ENCODE measurements around the gene ARFIP2.

Gene ARFIP2

DNA sequence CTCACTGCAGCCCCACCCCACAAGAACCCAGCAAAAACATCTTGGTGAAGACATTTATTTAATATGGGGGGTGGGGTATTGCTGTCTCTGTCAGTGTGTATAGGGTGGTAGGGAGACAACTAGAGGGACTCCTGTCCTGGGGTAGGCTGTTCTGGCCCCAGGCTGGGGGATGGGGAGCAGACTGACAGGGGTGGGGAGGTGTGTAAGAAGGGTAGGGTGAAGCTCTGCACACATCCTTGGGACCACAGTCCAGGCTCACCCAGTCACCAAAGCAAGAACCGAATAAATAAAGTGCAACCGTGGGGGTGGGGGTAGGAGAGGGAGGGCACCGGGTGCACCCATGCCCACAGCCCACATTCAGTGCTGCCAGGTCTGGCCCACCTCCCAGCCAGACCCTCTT lies 32.6 kb downstream of the ARFIP2 start:
- no peak for TF ChIP-seq CEBPB (IDR thresholded peaks at IDR 0.05)
- TF ChIP-seq ZBTB7A (IDR thresholded peaks at IDR 0.05; ENCODE audit: low read depth): no peak
- no peak for TF ChIP-seq NFIC (IDR thresholded peaks at IDR 0.05)
- no peak for TF ChIP-seq RAD21 (IDR thresholded peaks at IDR 0.05; ENCODE audit: low read depth)

DNA sequence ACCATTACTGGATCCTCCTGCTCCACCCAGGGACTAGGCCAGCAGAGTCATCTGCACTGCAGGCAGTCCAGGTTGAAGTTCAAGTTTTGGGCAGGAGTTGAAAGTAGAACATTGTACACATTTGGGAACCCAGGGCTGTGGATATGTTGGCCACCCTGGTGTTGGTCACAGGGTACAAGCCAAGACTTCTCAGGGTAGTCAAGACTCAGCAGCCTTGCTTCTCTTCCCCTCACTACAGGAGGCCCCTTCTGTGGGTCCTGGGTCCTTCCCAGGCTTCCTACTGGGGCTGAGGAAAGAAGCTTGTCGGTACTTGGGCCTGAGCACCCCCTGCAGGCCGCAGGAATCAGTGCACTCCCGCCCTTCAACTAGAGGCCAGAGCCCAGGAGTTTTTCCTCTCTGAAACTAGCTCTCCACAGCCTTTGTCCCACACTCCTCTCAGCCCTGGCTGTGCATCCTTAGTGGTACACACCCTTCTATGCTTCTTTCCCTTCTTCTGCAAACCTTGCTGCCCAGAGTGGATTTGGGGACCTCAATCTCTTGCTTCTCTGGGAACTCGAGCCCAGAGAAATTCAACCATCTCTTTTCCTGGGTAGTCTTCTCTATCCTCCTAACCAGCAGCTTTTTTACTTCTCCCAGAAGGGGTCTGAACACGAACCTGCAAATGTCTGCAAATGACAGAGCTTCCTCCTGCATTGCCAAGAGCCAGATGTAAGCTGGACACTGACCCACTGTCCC lies 37.7 kb downstream of the ARFIP2 start:
- TF ChIP-seq TAF1 (IDR thresholded peaks at IDR 0.05; ENCODE audit: low read depth) (no peak), ZBTB7A (IDR thresholded peaks at IDR 0.05; ENCODE audit: low read depth) (no peak), EP300 (IDR thresholded peaks at IDR 0.05; ENCODE audit: borderline replicate concordance) (no peak), EGR1 (IDR thresholded peaks at IDR 0.05) (no peak), CREB1 (IDR thresholded peaks at IDR 0.05; ENCODE audit: low read depth) (no peak), RAD21 (IDR thresholded peaks at IDR 0.05; ENCODE audit: low read depth) (peak; percentile 73)
- TF ChIP-seq, protein P1, sequence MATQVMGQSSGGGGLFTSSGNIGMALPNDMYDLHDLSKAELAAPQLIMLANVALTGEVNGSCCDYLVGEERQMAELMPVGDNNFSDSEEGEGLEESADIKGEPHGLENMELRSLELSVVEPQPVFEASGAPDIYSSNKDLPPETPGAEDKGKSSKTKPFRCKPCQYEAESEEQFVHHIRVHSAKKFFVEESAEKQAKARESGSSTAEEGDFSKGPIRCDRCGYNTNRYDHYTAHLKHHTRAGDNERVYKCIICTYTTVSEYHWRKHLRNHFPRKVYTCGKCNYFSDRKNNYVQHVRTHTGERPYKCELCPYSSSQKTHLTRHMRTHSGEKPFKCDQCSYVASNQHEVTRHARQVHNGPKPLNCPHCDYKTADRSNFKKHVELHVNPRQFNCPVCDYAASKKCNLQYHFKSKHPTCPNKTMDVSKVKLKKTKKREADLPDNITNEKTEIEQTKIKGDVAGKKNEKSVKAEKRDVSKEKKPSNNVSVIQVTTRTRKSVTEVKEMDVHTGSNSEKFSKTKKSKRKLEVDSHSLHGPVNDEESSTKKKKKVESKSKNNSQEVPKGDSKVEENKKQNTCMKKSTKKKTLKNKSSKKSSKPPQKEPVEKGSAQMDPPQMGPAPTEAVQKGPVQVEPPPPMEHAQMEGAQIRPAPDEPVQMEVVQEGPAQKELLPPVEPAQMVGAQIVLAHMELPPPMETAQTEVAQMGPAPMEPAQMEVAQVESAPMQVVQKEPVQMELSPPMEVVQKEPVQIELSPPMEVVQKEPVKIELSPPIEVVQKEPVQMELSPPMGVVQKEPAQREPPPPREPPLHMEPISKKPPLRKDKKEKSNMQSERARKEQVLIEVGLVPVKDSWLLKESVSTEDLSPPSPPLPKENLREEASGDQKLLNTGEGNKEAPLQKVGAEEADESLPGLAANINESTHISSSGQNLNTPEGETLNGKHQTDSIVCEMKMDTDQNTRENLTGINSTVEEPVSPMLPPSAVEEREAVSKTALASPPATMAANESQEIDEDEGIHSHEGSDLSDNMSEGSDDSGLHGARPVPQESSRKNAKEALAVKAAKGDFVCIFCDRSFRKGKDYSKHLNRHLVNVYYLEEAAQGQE (IDR thresholded peaks at IDR 0.05; ENCODE audit: low read depth): no peak
- TF ChIP-seq, protein P2, sequence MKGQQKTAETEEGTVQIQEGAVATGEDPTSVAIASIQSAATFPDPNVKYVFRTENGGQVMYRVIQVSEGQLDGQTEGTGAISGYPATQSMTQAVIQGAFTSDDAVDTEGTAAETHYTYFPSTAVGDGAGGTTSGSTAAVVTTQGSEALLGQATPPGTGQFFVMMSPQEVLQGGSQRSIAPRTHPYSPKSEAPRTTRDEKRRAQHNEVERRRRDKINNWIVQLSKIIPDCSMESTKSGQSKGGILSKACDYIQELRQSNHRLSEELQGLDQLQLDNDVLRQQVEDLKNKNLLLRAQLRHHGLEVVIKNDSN (IDR thresholded peaks at IDR 0.05): no peak

DNA sequence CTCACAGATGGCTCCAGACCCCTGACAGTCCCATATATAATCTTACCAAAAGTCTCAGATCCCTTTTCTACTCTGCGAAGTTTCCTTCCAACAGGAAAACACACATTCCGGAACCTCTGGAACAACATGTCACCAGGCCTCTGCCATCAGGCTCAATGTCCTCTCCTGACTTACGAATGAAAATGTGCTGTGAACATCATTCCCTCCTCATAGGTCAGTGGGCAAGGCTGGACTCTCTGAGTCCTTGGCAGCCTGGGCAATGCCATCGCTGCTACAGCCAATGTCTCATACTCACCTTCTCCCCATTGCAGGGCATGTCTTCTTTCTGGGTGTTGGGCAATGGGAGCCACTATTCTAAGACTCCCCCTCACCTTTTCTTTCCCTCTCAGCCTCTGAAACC lies 38.7 kb downstream of the ARFIP2 start:
- TF ChIP-seq TCF12 (IDR thresholded peaks at IDR 0.05; ENCODE audit: low read depth) (no peak), TEAD4 (IDR thresholded peaks at IDR 0.05) (no peak), ZBTB7A (IDR thresholded peaks at IDR 0.05; ENCODE audit: low read depth) (no peak), EP300 (IDR thresholded peaks at IDR 0.05; ENCODE audit: borderline replicate concordance) (no peak), NFIC (IDR thresholded peaks at IDR 0.05) (no peak)
- TF ChIP-seq, protein P2 (IDR thresholded peaks at IDR 0.05): no peak
- TF ChIP-seq, protein P1 (IDR thresholded peaks at IDR 0.05; ENCODE audit: low read depth): no peak

DNA sequence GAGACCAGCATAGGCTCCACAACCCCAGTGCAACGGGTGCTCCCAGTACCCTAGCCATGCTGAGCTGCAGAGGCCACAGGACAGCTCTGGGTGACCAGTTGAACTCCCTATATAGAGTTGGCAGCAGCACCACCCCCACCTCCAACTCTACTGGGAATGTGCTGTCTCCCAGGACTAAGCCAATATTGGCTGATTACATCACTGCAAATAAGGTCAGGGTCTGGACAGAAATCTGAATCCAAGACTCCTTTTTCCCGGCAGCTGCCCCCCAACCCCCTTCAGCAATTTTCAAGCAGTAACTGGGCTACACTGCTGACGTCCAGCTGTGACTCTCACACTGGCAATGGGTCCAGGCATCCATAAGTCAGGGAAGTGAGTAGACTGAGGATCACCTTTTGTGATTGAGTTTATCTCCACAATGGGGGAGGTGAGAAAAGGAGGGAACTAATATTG lies 40.2 kb downstream of the ARFIP2 start, which contains the start of gene HPX:
Gene HPX (minus strand): TSS at position 82 of the 453 bp plus-strand sequence. CDS start 24 bp downstream, at position 58.
- TF ChIP-seq ZBTB7A (IDR thresholded peaks at IDR 0.05; ENCODE audit: low read depth) (no peak), CREB1 (IDR thresholded peaks at IDR 0.05; ENCODE audit: low read depth) (no peak), RAD21 (IDR thresholded peaks at IDR 0.05; ENCODE audit: low read depth) (no peak), TAF1 (IDR thresholded peaks at IDR 0.05; ENCODE audit: low read depth) (no peak), EP300 (IDR thresholded peaks at IDR 0.05; ENCODE audit: borderline replicate concordance) (no peak)

DNA sequence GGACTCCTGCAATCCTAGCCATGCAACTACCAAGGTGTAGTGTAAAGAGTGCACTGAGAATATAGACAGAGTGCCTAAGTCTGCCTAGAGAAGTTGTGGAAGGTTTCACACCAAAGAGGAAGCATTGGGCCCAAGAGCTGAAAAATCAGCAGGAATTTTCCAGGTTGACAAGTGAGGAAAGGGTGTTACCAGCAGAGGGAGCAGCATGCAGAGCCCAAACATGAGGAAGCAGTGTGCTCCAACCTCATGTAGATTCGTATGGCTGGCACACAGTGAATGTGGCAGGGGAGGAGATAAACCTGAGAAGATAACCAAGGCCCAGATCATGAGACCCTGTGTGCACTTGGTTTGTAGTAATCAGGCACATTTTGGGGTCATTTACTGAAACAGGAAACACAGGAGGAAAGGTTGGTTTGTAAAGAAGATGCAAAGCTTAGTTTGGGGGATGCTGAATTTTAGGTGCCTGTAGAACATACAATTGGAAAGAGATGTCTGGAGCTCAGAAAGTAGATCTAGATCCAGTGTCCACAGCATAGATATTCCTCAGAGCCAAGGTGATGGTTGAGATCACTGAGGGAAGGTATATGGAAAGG lies 42.1 kb downstream of the ARFIP2 start:
- TF ChIP-seq RAD21 (IDR thresholded peaks at IDR 0.05; ENCODE audit: low read depth): peak; percentile 51; the same call in 1 of the 2 replicates
- no peak for TF ChIP-seq EP300 (IDR thresholded peaks at IDR 0.05; ENCODE audit: borderline replicate concordance)

DNA sequence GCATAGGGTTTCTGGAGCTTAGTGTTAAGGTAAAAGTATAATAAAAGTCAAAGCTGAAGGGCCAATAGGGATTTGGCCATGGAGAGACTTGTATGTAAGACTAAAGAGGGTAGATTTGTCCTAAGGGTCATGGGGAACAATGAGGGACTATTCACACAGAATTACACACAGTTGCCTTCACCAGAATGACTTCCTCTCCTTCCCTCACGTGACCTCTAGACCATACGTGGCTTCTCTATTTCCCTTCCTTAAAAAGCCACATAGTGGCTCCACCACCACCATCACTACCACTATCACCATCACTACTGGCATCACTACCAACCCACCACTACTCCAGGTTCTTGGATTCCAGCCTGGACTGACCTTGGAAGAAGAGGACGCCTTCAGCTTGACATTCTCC lies 43.1 kb downstream of the ARFIP2 start:
- TF ChIP-seq TEAD4 (IDR thresholded peaks at IDR 0.05) (no peak), TCF12 (IDR thresholded peaks at IDR 0.05; ENCODE audit: low read depth) (no peak), EGR1 (IDR thresholded peaks at IDR 0.05) (no peak), FOXM1 (IDR thresholded peaks at IDR 0.05; ENCODE audit: borderline replicate concordance, low read depth) (no peak)

DNA sequence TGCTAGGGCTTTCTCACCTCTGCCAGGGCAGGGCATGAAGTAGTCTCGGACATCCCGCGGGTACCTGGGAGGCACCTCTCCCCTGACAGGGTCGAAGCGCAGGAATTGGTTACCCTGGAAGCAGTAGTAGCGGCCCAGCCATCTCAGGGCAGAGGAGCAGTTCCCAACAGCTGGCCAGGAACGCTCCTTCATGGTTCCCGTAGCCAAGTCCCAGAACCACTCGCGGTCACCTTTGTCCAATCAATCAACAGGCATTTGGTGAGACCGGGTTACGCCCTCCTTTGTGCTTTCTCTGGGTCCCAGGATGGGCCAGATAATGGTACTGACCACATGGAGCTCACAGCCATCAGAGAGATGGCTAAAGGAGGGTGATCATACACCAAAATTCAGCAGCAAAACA lies 43.7 kb downstream of the ARFIP2 start:
- TF ChIP-seq, protein P1 (IDR thresholded peaks at IDR 0.05; ENCODE audit: low read depth): no peak
- TF ChIP-seq, protein P2 (IDR thresholded peaks at IDR 0.05): no peak
- TF ChIP-seq CREB1 (IDR thresholded peaks at IDR 0.05; ENCODE audit: low read depth) (no peak), EGR1 (IDR thresholded peaks at IDR 0.05) (no peak), FOXM1 (IDR thresholded peaks at IDR 0.05; ENCODE audit: borderline replicate concordance, low read depth) (no peak), TEAD4 (IDR thresholded peaks at IDR 0.05) (no peak), RAD21 (IDR thresholded peaks at IDR 0.05; ENCODE audit: low read depth) (no peak), NFIC (IDR thresholded peaks at IDR 0.05) (no peak), TCF12 (IDR thresholded peaks at IDR 0.05; ENCODE audit: low read depth) (no peak), CEBPB (IDR thresholded peaks at IDR 0.05) (no peak), EP300 (IDR thresholded peaks at IDR 0.05; ENCODE audit: borderline replicate concordance) (no peak), ZBTB7A (IDR thresholded peaks at IDR 0.05; ENCODE audit: low read depth) (no peak), YY1 (IDR thresholded peaks at IDR 0.05; ENCODE audit: low read depth) (no peak), TAF1 (IDR thresholded peaks at IDR 0.05; ENCODE audit: low read depth) (no peak)
- TF ChIP-seq, protein P3, sequence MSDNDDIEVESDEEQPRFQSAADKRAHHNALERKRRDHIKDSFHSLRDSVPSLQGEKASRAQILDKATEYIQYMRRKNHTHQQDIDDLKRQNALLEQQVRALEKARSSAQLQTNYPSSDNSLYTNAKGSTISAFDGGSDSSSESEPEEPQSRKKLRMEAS (IDR thresholded peaks at IDR 0.05): no peak
